NCI-H748 (cell line): ENCODE data around the gene TMEM273.
A peak's percentile ranks its signal among the peaks of the same experiment; 100 is the strongest.

Experiments
- DNase-seq: peaks from one replicate; lab custom pipeline; 2025; ENCODE audit not compliant: unreplicated experiment; lab: John Stamatoyannopoulos, UW

The TMEM273 gene

GRCh38 chr10:49187950-49188761 lies at the start of gene TMEM273:
Gene TMEM273 (minus strand): TSS chr10:49188391. CDS start chr10:49188336, 55 bp downstream.
- no peak for DNase-seq

GRCh38 chr10:49237985-49238384 lies 49.8 kb upstream of the TMEM273 start:
- DNase-seq = no peak

- DNase-seq = no peak
Observed at GRCh38 chr10:49235392-49235791, 47.2 kb upstream of the TMEM273 start.

GRCh38 chr10:49231086-49231820 lies 43.1 kb upstream of the TMEM273 start:
- DNase-seq = no peak

- peak; percentile 91 for DNase-seq
Observed at GRCh38 chr10:49230004-49230403, 41.8 kb upstream of the TMEM273 start.

- no peak for DNase-seq
Observed at GRCh38 chr10:49228677-49229076, 40.5 kb upstream of the TMEM273 start.

- no peak for DNase-seq
Observed at GRCh38 chr10:49227406-49227805, 39.2 kb upstream of the TMEM273 start.

GRCh38 chr10:49226594-49226993 lies 38.4 kb upstream of the TMEM273 start:
- DNase-seq = no peak

- no peak for DNase-seq
Observed at GRCh38 chr10:49225218-49225876, 37.2 kb upstream of the TMEM273 start.

- no peak for DNase-seq
Observed at GRCh38 chr10:49223205-49223604, 35.0 kb upstream of the TMEM273 start.

GRCh38 chr10:49222170-49222569 lies 34.0 kb upstream of the TMEM273 start:
- no peak for DNase-seq

- DNase-seq = no peak
Observed at GRCh38 chr10:49220679-49221078, 32.5 kb upstream of the TMEM273 start.

GRCh38 chr10:49220031-49220430 lies 31.8 kb upstream of the TMEM273 start:
- DNase-seq = no peak

- DNase-seq = no peak
Observed at GRCh38 chr10:49219248-49219647, 31.1 kb upstream of the TMEM273 start.

GRCh38 chr10:49218480-49218879 lies 30.3 kb upstream of the TMEM273 start:
- DNase-seq = no peak

- no peak for DNase-seq
Observed at GRCh38 chr10:49217645-49218044, 29.5 kb upstream of the TMEM273 start.

- no peak for DNase-seq
Observed at GRCh38 chr10:49213211-49213610, 25.0 kb upstream of the TMEM273 start.

- no peak for DNase-seq
Observed at GRCh38 chr10:49212783-49213182, 24.6 kb upstream of the TMEM273 start.

GRCh38 chr10:49212076-49212475 lies 23.9 kb upstream of the TMEM273 start:
- DNase-seq = no peak

- DNase-seq = no peak
Observed at GRCh38 chr10:49208996-49209395, 20.8 kb upstream of the TMEM273 start.

- peak; percentile 24 for DNase-seq
Observed at GRCh38 chr10:49207936-49208487, 19.8 kb upstream of the TMEM273 start.
